H9 (cell line): Measurements from ENCODE around the gene IL24. TPM values are rescaled to one million over a fixed set of nuclear protein-coding genes. Genes with fewer than 3 reads are reported as not detected.

Experiments used
- DNase-seq: peaks from one replicate; pipeline ENCODE4 v3.0.0-alpha.2; 2017
- H2AFZ ChIP-seq: one replicate; pipeline ENCODE4 v1.6.1; 2013; ENCODE audit warnings: mild to moderate bottlenecking, low read length, control low read depth, moderate library complexity
- H2AK5ac ChIP-seq: 2 replicates; pipeline ENCODE4 v1.6.1; 2013; ENCODE audit warnings: low read length, control low read depth, mixed read lengths; ENCODE audit not compliant: insufficient read length
- H2BK120ac ChIP-seq: one replicate; pipeline ENCODE4 v1.6.1; 2013; ENCODE audit warnings: low read depth, mild to moderate bottlenecking, low read length, control low read depth, inconsistent platforms; ENCODE audit not compliant: poor library complexity, severe bottlenecking
- H2BK12ac ChIP-seq: 2 replicates; pipeline ENCODE4 v1.6.1; 2013; ENCODE audit warnings: low read length, control low read depth, mixed read lengths, low read depth; ENCODE audit not compliant: insufficient read length
- H2BK15ac ChIP-seq: 2 replicates; pipeline ENCODE4 v1.6.1; 2013; ENCODE audit warnings: low read depth, low read length, control low read depth
- H2BK20ac ChIP-seq: one replicate; pipeline ENCODE4 v1.6.1; 2013; ENCODE audit warnings: low read depth, mild to moderate bottlenecking, low read length, control low read depth, inconsistent platforms; ENCODE audit not compliant: poor library complexity, severe bottlenecking
- H2BK5ac ChIP-seq: 2 replicates; pipeline ENCODE4 v1.6.1; 2013; ENCODE audit warnings: low read length, control low read depth, mixed read lengths; ENCODE audit not compliant: insufficient read length
- H3K14ac ChIP-seq: 2 replicates; pipeline ENCODE4 v1.6.1; 2013; ENCODE audit warnings: low read length, control low read depth; ENCODE audit not compliant: insufficient read depth
- H3K18ac ChIP-seq: 2 replicates; pipeline ENCODE4 v1.6.1; 2013; ENCODE audit warnings: low read depth, mild to moderate bottlenecking, mixed read lengths, low read length, control low read depth; ENCODE audit not compliant: insufficient read length
- H3K23ac ChIP-seq: 2 replicates; pipeline ENCODE4 v1.6.1; 2013; ENCODE audit warnings: low read length, control low read depth, mixed read lengths, low read depth; ENCODE audit not compliant: insufficient read length
- H3K23me2 ChIP-seq: 2 replicates; pipeline ENCODE4 v1.6.1; 2013; ENCODE audit warnings: low read depth, mild to moderate bottlenecking, mixed read lengths, low read length, control low read depth; ENCODE audit not compliant: insufficient read length, poor library complexity, severe bottlenecking
- H3K27ac ChIP-seq: 2 replicates; pipeline ENCODE4 v1.5.1; 2013; ENCODE audit warnings: low read length, control low read depth, mixed read lengths, low read depth; ENCODE audit not compliant: insufficient read length
- H3K27me3 ChIP-seq: 2 replicates; pipeline ENCODE4 v1.6.1; 2013; ENCODE audit warnings: low read length, control low read depth, inconsistent platforms; ENCODE audit not compliant: insufficient read depth
- H3K4ac ChIP-seq: 2 replicates; pipeline ENCODE4 v1.6.1; 2013; ENCODE audit warnings: low read depth, mild to moderate bottlenecking, control low read depth, inconsistent platforms, low read length, moderate library complexity
- H3K4me1 ChIP-seq: 2 replicates; pipeline ENCODE4 v1.6.1; 2013; ENCODE audit warnings: low read length, control low read depth, inconsistent platforms; ENCODE audit not compliant: insufficient read depth
- H3K4me2 ChIP-seq: 2 replicates; pipeline ENCODE4 v1.6.1; 2013; ENCODE audit warnings: low read length, control low read depth, mixed read lengths; ENCODE audit not compliant: insufficient read length, insufficient read depth
- H3K56ac ChIP-seq: 2 replicates; pipeline ENCODE4 v1.6.1; 2013; ENCODE audit warnings: low read depth, mild to moderate bottlenecking, mixed read lengths, low read length, control low read depth; ENCODE audit not compliant: insufficient read length
- H3K79me1 ChIP-seq: 2 replicates; pipeline ENCODE4 v1.6.1; 2013; ENCODE audit warnings: low read depth, mild to moderate bottlenecking, moderate library complexity, low read length, control low read depth, inconsistent platforms; ENCODE audit not compliant: insufficient read depth, poor library complexity, severe bottlenecking
- H3K79me2 ChIP-seq: 2 replicates; pipeline ENCODE4 v1.6.1; 2013; ENCODE audit warnings: low read length, control low read depth, inconsistent platforms; ENCODE audit not compliant: insufficient read depth
- H3K9ac ChIP-seq: 2 replicates; pipeline ENCODE4 v1.6.1; 2013; ENCODE audit warnings: low read length, control low read depth, mixed read lengths; ENCODE audit not compliant: insufficient read length; ENCODE audit errors: extremely low read depth
- H3K9me3 ChIP-seq: one replicate; pipeline ENCODE4 v1.6.1; 2013; ENCODE audit warnings: low read depth, low read length, inconsistent platforms; ENCODE audit not compliant: control insufficient read depth
- H3T11ph ChIP-seq: one replicate; pipeline ENCODE4 v1.6.1; 2013; ENCODE audit warnings: mild to moderate bottlenecking, low read length, control low read depth, inconsistent platforms
- H4K20me1 ChIP-seq: one replicate; pipeline ENCODE4 v1.6.1; 2013; ENCODE audit not compliant: control insufficient read depth, insufficient read length, insufficient read depth
- H4K5ac ChIP-seq: 2 replicates; pipeline ENCODE4 v1.6.1; 2013; ENCODE audit warnings: low read depth, mild to moderate bottlenecking, mixed read lengths, low read length, control low read depth; ENCODE audit not compliant: insufficient read length
- H4K8ac ChIP-seq: replicated peaks from 2 replicates; pipeline ENCODE4 v1.6.1; 2013; ENCODE audit warnings: low read length, control low read depth, mixed read lengths, low read depth; ENCODE audit not compliant: insufficient read length
- H4K91ac ChIP-seq: 2 replicates; pipeline ENCODE4 v1.6.1; 2013; ENCODE audit warnings: low read depth, mild to moderate bottlenecking, moderate library complexity, mixed read lengths, low read length, control low read depth; ENCODE audit not compliant: insufficient read length
- H3K27ac Mint-ChIP-seq, 3 experiments: 2 replicates in 2 of 3; 3 replicates in 1 of 3; pipeline ENCODE4 v1.8.0; 2020 to 2021; ENCODE audit warnings: mixed read lengths in 3 of 3, mild to moderate bottlenecking in 1 of 3, moderate library complexity in 1 of 3
- H3K27me3 Mint-ChIP-seq: 2 replicates; pipeline ENCODE4 v1.8.0; 2021; ENCODE audit warnings: low read depth, mild to moderate bottlenecking, moderate library complexity, mixed read lengths
- H3K36me3 Mint-ChIP-seq, 3 experiments: 2 replicates in 2 of 3; 3 replicates in 1 of 3; pipeline ENCODE4 v1.8.0; 2020 to 2021; ENCODE audit warnings: low read depth in 3 of 3, mixed read lengths in 3 of 3; ENCODE audit not compliant: insufficient read depth in 1 of 3
- H3K4me1 Mint-ChIP-seq, 2 experiments: 2 replicates each; pipeline ENCODE4 v1.8.0; 2020; ENCODE audit warnings: mixed read lengths in 2 of 2
- H3K4me3 Mint-ChIP-seq, 2 experiments: 2 replicates in 1 of 2; 3 replicates in 1 of 2; pipeline ENCODE4 v1.8.0; 2020 to 2021; ENCODE audit warnings: mild to moderate bottlenecking in 2 of 2, mixed read lengths in 2 of 2, moderate library complexity in 1 of 2
- H3K9me3 Mint-ChIP-seq, 2 experiments: 2 replicates in 1 of 2; 3 replicates in 1 of 2; pipeline ENCODE4 v1.8.0; 2020; ENCODE audit warnings: mild to moderate bottlenecking in 2 of 2, mixed read lengths in 2 of 2, moderate library complexity in 1 of 2
- WGBS: extraction: QIAGEN DNeasy Blood & Tissue Kit; methylation state at CpG from one replicate; pipeline ENCODE4 v1.1.7; 2013; ENCODE audit warnings: missing lambda C conversion rate, low lambda C conversion rate, mixed read lengths; ENCODE audit not compliant: insufficient read length; ENCODE audit errors: extremely low coverage; 5-methylcytosine and 5-hydroxymethylcytosine counted together
- total RNA-seq: library from RNA; stranded (reverse); gene quantifications from 2 replicates; pipeline ENCODE4 v1.2.1, GENCODE V29; 2021
- TF ChIP-seq, protein P1 (sequence below): fragments of 200-600 bp; sonication (generic); conservative IDR thresholded peaks from 3 replicates; pipeline ENCODE4 v1.8.0; 2021; ENCODE audit warnings: antibody characterized with exemption, mild to moderate bottlenecking

The IL24 gene
- total RNA-seq, 1 experiment from 2014 or later, result not detected

- Mint-ChIP-seq H3K36me3 (no peaks in the 10 kb centered on the region), H3K9me3 (no peaks in the 10 kb centered on the region), H3K27ac (peak overlapping the region in 1 of 3 experiments; percentile 29; a peak in 2 of 7 replicates), H3K27me3 (peaks cover 21% of the 10 kb centered on the region), H3K4me1 (peaks cover 7 to 8% of the 10 kb centered on the region in 2 experiments; a peak in 3 of 4 replicates), H3K4me3 (no peak overlapping the region)
- Histone ChIP-seq H4K5ac (no peak overlapping the region), H3K4me1 (no peaks in the 10 kb centered on the region), H2AK5ac (no peak overlapping the region), H3K4me2 (no peak overlapping the region), H4K20me1 (no peaks in the 10 kb centered on the region), H3K18ac (no peak overlapping the region), H2BK5ac (no peak overlapping the region), H3K9me3 (no peaks in the 10 kb centered on the region), H3K23me2 (no peaks in the 10 kb centered on the region), H3K79me2 (no peaks in the 10 kb centered on the region), H4K8ac (no peak overlapping the region), H2AFZ (no peak overlapping the region), H3K27ac (no peak overlapping the region), H4K91ac (no peak overlapping the region), H2BK15ac (no peak overlapping the region), H3K56ac (no peak overlapping the region), H3K27me3 (no peaks in the 10 kb centered on the region), H3K79me1 (no peaks in the 10 kb centered on the region), H3T11ph (no peak overlapping the region), H2BK120ac (no peak overlapping the region), H3K23ac (no peak overlapping the region), H3K4ac (no peak overlapping the region), H2BK12ac (no peak overlapping the region), H3K9ac (no peak overlapping the region), H2BK20ac (no peak overlapping the region), H3K14ac (no peak overlapping the region)
- WGBS, result no CpG with 5 or more reads among the region's 13 CpGs
- TF ChIP-seq, protein P1, sequence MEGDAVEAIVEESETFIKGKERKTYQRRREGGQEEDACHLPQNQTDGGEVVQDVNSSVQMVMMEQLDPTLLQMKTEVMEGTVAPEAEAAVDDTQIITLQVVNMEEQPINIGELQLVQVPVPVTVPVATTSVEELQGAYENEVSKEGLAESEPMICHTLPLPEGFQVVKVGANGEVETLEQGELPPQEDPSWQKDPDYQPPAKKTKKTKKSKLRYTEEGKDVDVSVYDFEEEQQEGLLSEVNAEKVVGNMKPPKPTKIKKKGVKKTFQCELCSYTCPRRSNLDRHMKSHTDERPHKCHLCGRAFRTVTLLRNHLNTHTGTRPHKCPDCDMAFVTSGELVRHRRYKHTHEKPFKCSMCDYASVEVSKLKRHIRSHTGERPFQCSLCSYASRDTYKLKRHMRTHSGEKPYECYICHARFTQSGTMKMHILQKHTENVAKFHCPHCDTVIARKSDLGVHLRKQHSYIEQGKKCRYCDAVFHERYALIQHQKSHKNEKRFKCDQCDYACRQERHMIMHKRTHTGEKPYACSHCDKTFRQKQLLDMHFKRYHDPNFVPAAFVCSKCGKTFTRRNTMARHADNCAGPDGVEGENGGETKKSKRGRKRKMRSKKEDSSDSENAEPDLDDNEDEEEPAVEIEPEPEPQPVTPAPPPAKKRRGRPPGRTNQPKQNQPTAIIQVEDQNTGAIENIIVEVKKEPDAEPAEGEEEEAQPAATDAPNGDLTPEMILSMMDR, result no peak
- no peak for DNase-seq
Observed at GRCh38 chr1:206898915-206899431, 1.7 kb downstream of the IL24 start.
